Adipocyte (in vitro differentiated cells): Measurements from ENCODE around the gene KRT76.
"Not testable (repeated sequence)": the region's sequence is repeated elsewhere in the genome, so short reads cannot be mapped to it uniquely, and the experiment has no call there.

Experiments used
- DNase-seq: peaks from one replicate; pipeline ENCODE4 v3.0.0-alpha.2; 2015; ENCODE audit warnings: low read depth
- H3K27me3 ChIP-seq: replicated peaks from 2 replicates; pipeline ENCODE4 v1.7.0; 2013; ENCODE audit warnings: mild to moderate bottlenecking, low read length, moderate library complexity; ENCODE audit not compliant: control insufficient read depth, insufficient read depth
- H3K36me3 ChIP-seq: 2 replicates; pipeline ENCODE4 v1.7.0; 2013; ENCODE audit warnings: low read length, mild to moderate bottlenecking, moderate library complexity; ENCODE audit not compliant: control insufficient read depth, insufficient read depth, severe bottlenecking
- H3K4me1 ChIP-seq: 2 replicates; pipeline ENCODE4 v1.7.0; 2013; ENCODE audit warnings: mild to moderate bottlenecking, low read length, moderate library complexity; ENCODE audit not compliant: control insufficient read depth, insufficient read depth
- H3K4me3 ChIP-seq: 2 replicates; pipeline ENCODE4 v1.7.0; 2013; ENCODE audit warnings: mild to moderate bottlenecking, low read length, moderate library complexity
- H3K9ac ChIP-seq: 2 replicates; pipeline ENCODE4 v1.7.0; 2013; ENCODE audit warnings: mild to moderate bottlenecking, low read length, moderate library complexity
- H3K9me3 ChIP-seq: 2 replicates; pipeline ENCODE4 v1.7.0; 2013; ENCODE audit warnings: mild to moderate bottlenecking, low read length, moderate library complexity; ENCODE audit not compliant: control insufficient read depth

Gene KRT76

DNA sequence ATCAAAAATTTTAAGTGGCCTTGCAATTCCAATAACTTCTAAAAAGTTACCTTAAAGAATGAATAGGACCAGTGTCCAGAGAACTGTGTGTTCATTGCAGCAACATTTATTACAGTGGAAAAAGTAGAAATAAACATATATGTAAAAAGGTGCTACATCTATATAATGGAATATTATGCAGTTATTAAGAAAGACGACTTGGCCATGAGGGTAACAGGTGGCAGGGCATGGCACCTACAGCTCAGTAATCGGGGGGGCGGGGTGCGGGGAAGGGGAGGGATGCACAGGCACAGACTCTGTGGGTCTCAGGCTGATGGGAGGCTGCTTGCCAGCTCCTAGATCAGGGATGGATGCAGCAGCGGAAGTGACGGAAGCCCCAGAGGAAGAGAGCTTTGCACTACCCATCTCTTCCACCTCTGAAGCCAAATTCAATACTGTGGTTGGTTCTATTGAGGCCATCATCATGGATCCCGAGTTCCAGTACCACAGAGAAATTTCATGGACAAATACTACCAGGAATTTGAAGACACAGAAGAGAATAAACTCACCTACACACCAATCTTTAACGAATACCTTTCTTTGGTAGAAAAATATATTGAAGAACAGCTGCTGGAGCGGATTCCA, 14.0 kb downstream of the KRT76 start:
- DNase-seq, result no peak
- no peaks in the 10 kb centered on the region for H3K4me1 ChIP-seq
- peaks cover 23% of the 10 kb centered on the region for H3K9me3 ChIP-seq
- peaks cover 44% of the 10 kb centered on the region for H3K27me3 ChIP-seq
- H3K9ac ChIP-seq, result no peak overlapping the region
- H3K36me3 ChIP-seq, result no peaks in the 10 kb centered on the region
- H3K4me3 ChIP-seq, result no peak overlapping the region

DNA sequence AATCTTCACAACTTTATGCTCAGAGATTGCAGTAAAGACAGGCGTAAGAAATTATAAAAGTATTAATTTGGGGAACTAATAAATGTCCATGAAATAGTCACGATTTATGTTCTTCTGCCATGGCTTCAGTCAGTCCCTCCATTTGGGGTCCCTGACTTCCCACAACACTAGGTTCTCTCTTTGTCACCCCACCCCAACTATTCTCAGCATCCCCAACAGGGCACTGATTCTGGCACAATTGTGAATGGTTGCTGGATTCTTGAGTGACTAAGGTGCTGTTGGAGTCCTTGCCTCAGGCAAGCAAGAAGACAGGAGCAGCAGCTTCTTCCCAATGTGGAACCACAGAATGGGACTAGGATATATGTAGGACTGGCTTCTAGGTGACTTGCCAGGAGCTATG, 15.3 kb downstream of the KRT76 start:
- Histone ChIP-seq H3K9ac (no peak overlapping the region), H3K27me3 (peaks cover 46% of the 10 kb centered on the region), H3K36me3 (no peaks in the 10 kb centered on the region), H3K9me3 (peaks cover 27% of the 10 kb centered on the region), H3K4me3 (no peak overlapping the region), H3K4me1 (no peaks in the 10 kb centered on the region)
- DNase-seq, result no peak

DNA sequence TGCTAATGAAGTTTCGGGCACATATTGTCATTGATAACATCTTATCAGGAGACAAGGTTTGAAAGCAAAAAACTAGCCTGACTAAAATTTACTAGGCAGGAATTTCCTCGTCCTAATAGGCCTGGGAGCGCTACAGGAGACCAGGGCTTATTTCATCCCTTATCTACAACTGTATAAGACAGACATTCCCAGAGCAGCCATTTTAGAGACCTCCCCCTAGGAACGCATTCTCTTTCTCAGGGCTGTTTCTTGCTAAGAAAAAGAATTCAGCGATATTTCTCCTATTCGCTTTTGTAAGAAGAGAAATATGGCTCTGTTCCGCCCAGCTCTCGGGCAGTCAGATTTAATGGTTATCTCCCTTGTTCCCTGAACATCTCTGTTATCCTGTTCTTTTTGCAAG, 15.9 kb downstream of the KRT76 start:
- not testable (repeated sequence) for DNase-seq, H3K9ac ChIP-seq, H3K36me3 ChIP-seq, H3K4me1 ChIP-seq, H3K4me3 ChIP-seq
- Histone ChIP-seq H3K9me3 (peaks cover 27% of the 10 kb centered on the region), H3K27me3 (peaks cover 46% of the 10 kb centered on the region)

DNA sequence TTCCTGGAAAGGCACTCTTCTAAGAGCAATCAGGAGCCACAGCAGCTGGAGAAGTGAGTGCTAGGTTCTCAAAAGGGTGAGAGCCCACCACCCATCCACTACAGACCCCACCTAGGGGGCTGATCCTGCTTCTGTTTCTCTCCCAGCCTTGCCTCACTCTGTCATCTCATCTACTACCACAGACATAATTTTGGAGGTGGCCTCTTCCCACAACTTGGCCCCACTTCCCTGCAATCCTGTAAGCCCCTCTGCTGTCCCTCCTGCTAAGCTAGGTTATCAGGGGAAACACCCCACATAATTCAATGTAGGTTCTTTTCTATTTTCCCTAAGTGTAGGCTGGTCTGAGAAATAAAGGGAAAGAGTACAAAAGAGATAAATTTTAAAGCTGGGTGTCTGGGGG, 16.5 kb downstream of the KRT76 start:
- peaks cover 45% of the 10 kb centered on the region for H3K27me3 ChIP-seq
- no peak overlapping the region for H3K4me3 ChIP-seq
- H3K9me3 ChIP-seq, result peaks cover 27% of the 10 kb centered on the region
- H3K4me1 ChIP-seq, result no peaks in the 10 kb centered on the region
- H3K36me3 ChIP-seq, result no peaks in the 10 kb centered on the region
- no peak for DNase-seq
- no peak overlapping the region for H3K9ac ChIP-seq

DNA sequence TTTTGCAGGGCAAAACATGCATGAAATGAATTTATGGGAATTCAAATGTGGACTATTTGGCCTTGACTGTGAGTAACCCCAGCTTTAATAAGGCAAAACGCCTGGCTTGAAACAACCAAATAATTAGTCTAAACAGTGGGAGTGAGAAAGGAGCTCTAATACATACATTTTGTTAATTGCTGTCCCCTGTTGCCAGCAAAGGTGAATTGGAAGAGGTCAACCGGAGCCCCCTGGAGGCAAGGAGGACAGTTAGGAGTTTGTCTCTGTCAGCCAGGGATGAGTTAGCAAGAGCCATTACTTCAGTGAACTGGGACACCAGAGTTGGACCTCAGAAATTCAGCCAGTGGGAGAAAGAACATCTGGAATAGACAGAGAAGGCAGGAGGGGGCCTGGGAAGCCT, 17.4 kb downstream of the KRT76 start:
- Histone ChIP-seq H3K27me3 (peaks cover 52% of the 10 kb centered on the region), H3K4me1 (no peaks in the 10 kb centered on the region), H3K9me3 (peaks cover 27% of the 10 kb centered on the region), H3K9ac (no peak overlapping the region), H3K4me3 (no peak overlapping the region), H3K36me3 (no peaks in the 10 kb centered on the region)
- DNase-seq, result no peak

DNA sequence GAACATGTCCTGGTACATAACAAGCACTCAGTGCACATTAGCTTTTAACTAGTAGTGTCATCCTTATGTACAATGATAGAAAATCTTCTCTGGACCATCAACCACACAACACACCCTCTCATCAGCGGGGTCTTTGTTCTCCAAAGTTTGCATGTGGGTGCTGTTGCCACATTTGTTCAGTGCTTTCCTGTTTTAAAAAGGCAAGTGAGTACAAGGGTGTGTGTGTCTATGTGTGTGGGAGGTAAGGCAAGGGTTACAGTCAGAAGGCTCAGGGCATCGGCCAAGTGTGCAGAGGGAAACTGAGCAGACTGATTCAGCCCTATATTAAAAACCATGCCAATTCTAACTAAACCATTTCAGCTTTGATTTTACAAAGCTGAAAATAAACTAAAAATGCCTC, 17.9 kb downstream of the KRT76 start:
- Histone ChIP-seq H3K9me3 (peaks cover 27% of the 10 kb centered on the region), H3K4me1 (no peaks in the 10 kb centered on the region), H3K4me3 (no peak overlapping the region), H3K36me3 (no peaks in the 10 kb centered on the region), H3K9ac (no peak overlapping the region), H3K27me3 (peaks cover 50% of the 10 kb centered on the region)
- no peak for DNase-seq

DNA sequence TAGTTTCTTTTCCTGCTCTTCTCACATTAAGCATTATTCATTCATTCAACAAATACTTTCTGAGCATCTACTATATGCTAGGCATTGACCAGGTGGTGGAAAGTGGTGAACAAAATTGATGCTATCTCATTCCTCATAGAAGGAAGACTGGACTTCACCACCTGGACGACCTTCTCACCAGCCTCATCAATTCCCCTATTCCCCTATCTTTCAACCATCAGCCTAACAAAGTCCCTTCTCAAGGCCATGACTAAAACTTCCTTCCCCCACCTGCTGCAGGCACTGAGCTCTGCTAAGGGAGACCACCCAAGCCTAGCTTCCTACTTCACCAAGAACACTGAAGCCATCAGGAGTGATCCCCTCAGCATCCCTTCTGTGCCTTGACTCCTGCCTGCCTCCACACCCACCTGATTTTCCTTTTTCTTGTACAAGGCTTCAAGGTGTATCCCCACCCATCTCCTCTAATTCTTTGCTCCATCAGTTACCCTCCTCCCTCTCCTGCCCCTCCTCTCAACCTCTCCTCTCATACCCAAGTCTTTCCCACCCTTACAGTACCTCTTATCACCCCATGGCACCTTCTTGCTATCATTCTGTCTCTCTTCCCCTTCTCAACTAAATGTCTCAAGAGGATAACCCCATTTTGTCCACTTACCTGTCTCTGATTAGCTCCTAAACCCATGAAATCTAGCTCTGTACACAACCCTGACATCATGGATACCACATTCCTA, 19.5 kb downstream of the KRT76 start:
- peaks cover 55% of the 10 kb centered on the region for H3K27me3 ChIP-seq
- H3K36me3 ChIP-seq, result no peaks in the 10 kb centered on the region
- no peak for DNase-seq
- no peak overlapping the region for H3K9ac ChIP-seq
- H3K9me3 ChIP-seq, result peaks cover 21% of the 10 kb centered on the region
- no peak overlapping the region for H3K4me3 ChIP-seq
- H3K4me1 ChIP-seq, result no peaks in the 10 kb centered on the region

DNA sequence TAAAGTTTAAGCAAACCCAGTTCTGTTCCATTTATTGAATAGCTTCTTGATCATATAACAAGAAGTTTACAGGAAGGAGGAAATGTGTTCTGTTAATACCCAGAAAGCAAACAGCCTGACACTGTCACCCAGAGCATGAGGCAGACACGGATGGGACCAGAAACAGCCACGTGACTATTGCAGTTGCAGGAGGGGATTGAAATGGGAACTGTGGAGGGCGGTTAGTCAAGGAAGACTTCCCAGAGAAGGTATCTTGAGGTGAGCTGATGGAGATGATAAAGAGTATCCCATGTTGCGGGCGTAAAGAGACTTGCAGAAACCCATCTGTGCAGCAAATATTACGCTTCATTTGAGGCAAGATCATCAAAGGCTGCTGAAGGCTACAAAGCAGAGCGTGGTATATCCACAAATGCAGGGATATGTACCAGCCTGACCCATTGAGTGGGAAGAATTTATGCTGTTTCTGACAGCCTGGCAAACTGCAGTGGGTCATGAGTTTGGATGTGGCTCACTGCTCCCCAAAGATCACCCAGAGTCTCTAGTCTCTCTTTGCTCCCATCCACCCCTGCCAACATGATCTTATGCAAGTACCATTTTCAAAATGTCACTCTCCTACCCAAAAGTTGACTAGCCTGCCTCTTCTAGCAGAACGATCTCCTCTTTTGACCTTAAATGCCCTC, 20.7 kb downstream of the KRT76 start:
- no peak for DNase-seq
- H3K4me3 ChIP-seq, result no peak overlapping the region
- H3K9me3 ChIP-seq, result peaks cover 16% of the 10 kb centered on the region
- H3K9ac ChIP-seq, result no peak overlapping the region
- peaks cover 58% of the 10 kb centered on the region for H3K27me3 ChIP-seq
- no peaks in the 10 kb centered on the region for H3K36me3 ChIP-seq
- H3K4me1 ChIP-seq, result no peaks in the 10 kb centered on the region

DNA sequence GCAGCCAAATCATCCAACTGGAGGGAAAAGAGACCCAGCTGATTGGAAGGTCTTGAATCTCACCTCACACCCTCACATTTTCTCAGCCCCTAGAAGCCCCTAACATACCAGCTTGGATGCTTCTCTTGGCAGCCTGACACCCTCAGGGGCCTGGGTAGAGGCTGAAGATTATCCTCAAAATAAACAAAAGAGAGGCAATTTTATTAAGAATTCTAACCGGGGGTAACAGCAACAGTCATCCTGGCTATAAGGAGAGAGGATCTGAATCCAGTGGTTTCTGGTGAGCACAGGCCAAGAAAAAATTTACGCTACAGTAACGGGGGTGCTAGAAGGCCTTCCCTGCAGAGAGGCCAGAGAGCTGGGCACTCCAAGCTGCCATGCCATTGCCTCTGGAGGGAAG, 21.6 kb downstream of the KRT76 start:
- H3K9ac ChIP-seq, result no peak overlapping the region
- H3K9me3 ChIP-seq, result peaks cover 13% of the 10 kb centered on the region
- no peak overlapping the region for H3K4me3 ChIP-seq
- H3K27me3 ChIP-seq, result peaks cover 64% of the 10 kb centered on the region
- no peaks in the 10 kb centered on the region for H3K36me3 ChIP-seq
- no peak for DNase-seq
- H3K4me1 ChIP-seq, result no peaks in the 10 kb centered on the region

DNA sequence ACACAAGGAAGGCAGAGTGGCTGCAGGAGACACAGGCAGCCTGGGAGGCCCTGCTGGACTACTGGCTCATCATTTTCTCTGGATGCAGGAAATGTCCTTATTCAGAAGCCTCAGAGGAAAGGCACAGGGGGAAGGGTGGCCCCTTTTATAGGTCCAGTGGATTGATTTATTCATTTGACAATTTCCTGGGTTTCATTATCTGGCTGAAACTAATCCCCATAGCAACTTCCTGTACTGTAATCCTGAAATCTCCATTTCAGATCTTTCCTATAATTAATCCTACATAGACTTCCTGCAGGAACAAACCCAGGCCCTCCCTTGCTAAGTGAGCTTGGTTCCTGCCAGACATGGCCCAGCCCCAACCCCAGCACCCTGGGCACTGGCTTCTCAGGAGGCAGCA, 23.0 kb downstream of the KRT76 start:
- H3K27me3 ChIP-seq, result peaks cover 67% of the 10 kb centered on the region
- no peak overlapping the region for H3K4me3 ChIP-seq
- no peaks in the 10 kb centered on the region for H3K36me3 ChIP-seq

DNA sequence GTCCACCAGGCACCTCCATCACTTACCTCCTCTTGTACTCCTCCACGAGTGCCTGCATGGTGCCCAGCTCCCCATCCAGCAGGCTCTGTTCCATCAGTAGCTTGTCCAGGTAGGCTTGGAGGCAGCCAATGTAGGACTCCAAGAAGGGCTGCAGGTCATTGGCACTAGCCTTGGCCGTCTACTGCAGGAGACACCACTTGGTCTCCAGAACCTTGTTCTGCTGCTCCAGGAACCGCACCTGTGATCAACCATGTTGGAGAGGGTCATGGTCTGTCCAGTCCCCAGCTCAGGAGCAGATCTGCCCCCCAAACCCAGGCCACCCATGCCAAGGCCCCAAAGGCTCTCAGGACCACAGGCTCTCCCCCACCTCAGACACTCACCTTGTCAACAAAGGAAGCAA, 23.9 kb downstream of the KRT76 start:
- Histone ChIP-seq H3K4me3 (no peak overlapping the region), H3K4me1 (no peaks in the 10 kb centered on the region), H3K9ac (no peak overlapping the region), H3K27me3 (peaks cover 60% of the 10 kb centered on the region), H3K9me3 (peaks cover 4% of the 10 kb centered on the region), H3K36me3 (no peaks in the 10 kb centered on the region)
- DNase-seq, result no peak

More for the DNA sequence above, 23.0 kb downstream of the KRT76 start:
- Histone ChIP-seq H3K4me1 (no peaks in the 10 kb centered on the region), H3K9ac (no peak overlapping the region), H3K9me3 (peaks cover 4% of the 10 kb centered on the region)
- DNase-seq, result no peak
